SK-N-SH (cell line): ENCODE data around the gene TDRD5. TPM values are rescaled to one million over a fixed set of nuclear protein-coding genes. Genes with fewer than 3 reads are reported as not detected.

Source experiments
- CTCF ChIA-PET: fragments of 300-600, 350-600 bp; formaldehyde crosslinking; extraction: SDS; loops from one replicate; lab custom pipeline; 2021; lab: Yijun Ruan, JAX
- POLR2A ChIA-PET: fragments of 350-600 bp; sonication (Branson Sonifier 250); formaldehyde crosslinking; extraction: SDS; loops from one replicate; lab custom pipeline; 2020; ENCODE audit warnings: antibody characterized with exemption, inconsistent platforms; lab: Yijun Ruan, JAX
- DNase-seq: peaks from one replicate; pipeline ENCODE4 v3.0.0; 2012
- H2AFZ ChIP-seq: fragments of 200-600 bp; sonication (generic); 2 replicates; pipeline ENCODE4 v1.8.1; 2016; ENCODE audit warnings: antibody characterized with exemption, mild to moderate bottlenecking, low read depth
- H3F3A ChIP-seq: fragments of 200-600 bp; sonication (generic); replicated peaks from 2 replicates; pipeline ENCODE3; 2016; ENCODE audit warnings: antibody characterized with exemption, mild to moderate bottlenecking; ENCODE audit not compliant: insufficient read depth
- H3K27ac ChIP-seq, 2 experiments: fragments of 200-500 bp in 1 of 2; fragments of 200-600 bp in 1 of 2; sonication (Bioruptor generic) in 1 of 2; sonication (generic), shearing (Covaris generic) in 1 of 2; 2 replicates each; pipeline versions ENCODE4 v1.5.1 to v1.6.1; 2014 to 2016; ENCODE audit warnings: low read depth in 2 of 2, inconsistent platforms in 1 of 2, low read length in 1 of 2, mild to moderate bottlenecking in 1 of 2, mixed read lengths in 1 of 2
- H3K27me3 ChIP-seq: fragments of 200-600 bp; sonication (generic), shearing (Covaris generic); 2 replicates; pipeline ENCODE4 v1.6.1; 2016; ENCODE audit warnings: mixed run types; ENCODE audit not compliant: insufficient read depth
- H3K36me3 ChIP-seq, 2 experiments: fragments of 200-500 bp in 1 of 2; fragments of 200-600 bp in 1 of 2; sonication (Bioruptor generic) in 1 of 2; sonication (generic) in 1 of 2; replicated peaks in 1 of 2; 2 replicates each; pipeline versions ENCODE3 to v1.5.1; 2014 to 2016; ENCODE audit warnings: low read length in 1 of 2, mild to moderate bottlenecking in 1 of 2; ENCODE audit not compliant: insufficient read depth in 2 of 2, control insufficient read depth in 1 of 2
- H3K4me1 ChIP-seq, 2 experiments: fragments of 200-500 bp in 1 of 2; fragments of 200-600 bp in 1 of 2; sonication (Bioruptor generic) in 1 of 2; sonication (generic), shearing (Covaris generic) in 1 of 2; 2 replicates each; pipeline versions ENCODE4 v1.5.1 to v1.6.1; 2014 to 2016; ENCODE audit warnings: low read depth in 1 of 2, low read length in 1 of 2, mixed run types in 1 of 2; ENCODE audit not compliant: insufficient read depth in 2 of 2, control insufficient read depth in 1 of 2
- H3K4me2 ChIP-seq: fragments of 200-600 bp; sonication (generic), shearing (Covaris generic); 2 replicates; pipeline ENCODE4 v1.6.1; 2017; ENCODE audit warnings: mixed run types
- H3K4me3 ChIP-seq, 2 experiments: fragments of 200-500 bp in 1 of 2; fragments of 200-600 bp in 1 of 2; sonication (Bioruptor generic) in 1 of 2; sonication (generic), shearing (Covaris generic) in 1 of 2; 2 replicates each; pipeline versions ENCODE4 v1.5.1 to v1.8.1; 2014 to 2016; ENCODE audit warnings: low read depth in 2 of 2, inconsistent platforms in 1 of 2, low read length in 1 of 2, mild to moderate bottlenecking in 1 of 2, mixed read lengths in 1 of 2, moderate library complexity in 1 of 2
- H3K79me2 ChIP-seq: fragments of 200-600 bp; sonication (generic); 2 replicates; pipeline ENCODE4 v1.8.1; 2017; ENCODE audit warnings: mild to moderate bottlenecking; ENCODE audit not compliant: insufficient read depth
- H3K9ac ChIP-seq: fragments of 200-600 bp; sonication (generic); 2 replicates; pipeline ENCODE4 v1.6.1; 2017; ENCODE audit warnings: mixed run types
- H3K9me2 ChIP-seq: fragments of 200-600 bp; sonication (generic); 2 replicates; pipeline ENCODE4 v1.6.1; 2017; ENCODE audit warnings: mixed run types
- H3K9me3 ChIP-seq: fragments of 200-600 bp; sonication (generic); 2 replicates; pipeline ENCODE4 v1.6.1; 2017; ENCODE audit warnings: mixed run types, mild to moderate bottlenecking, moderate library complexity
- H4K20me1 ChIP-seq: fragments of 200-600 bp; sonication (generic); 2 replicates; pipeline ENCODE4 v1.6.1; 2017; ENCODE audit warnings: mild to moderate bottlenecking, mixed run types; ENCODE audit not compliant: insufficient read depth
- ELF1 ChIP-seq: IDR thresholded peaks from 2 replicates; pipeline ENCODE4 v1.4.0; 2012
- FOSL2 ChIP-seq: IDR thresholded peaks from 2 replicates; pipeline ENCODE4 v1.4.0; 2012; ENCODE audit warnings: low read depth, mild to moderate bottlenecking, moderate library complexity, borderline replicate concordance
- FOXM1 ChIP-seq: IDR thresholded peaks from 2 replicates; pipeline ENCODE4 v1.4.0; 2012; ENCODE audit warnings: low read depth, mild to moderate bottlenecking
- GABPA ChIP-seq: IDR thresholded peaks from 2 replicates; pipeline ENCODE4 v1.4.0; 2012; ENCODE audit warnings: low read depth, mild to moderate bottlenecking
- NRF1 ChIP-seq: IDR thresholded peaks from 2 replicates; pipeline ENCODE4 v1.6.1; 2012; ENCODE audit warnings: low read depth, mild to moderate bottlenecking, low read length
- POLR2AphosphoS5 ChIP-seq: IDR thresholded peaks from 2 replicates; pipeline ENCODE4 v1.6.1; 2012; ENCODE audit warnings: low read depth, low read length
- RAD21 ChIP-seq: IDR thresholded peaks from 2 replicates; pipeline ENCODE4 v1.6.1; 2012; ENCODE audit warnings: mild to moderate bottlenecking, low read length
- RFX5 ChIP-seq: IDR thresholded peaks from 2 replicates; pipeline ENCODE4 v1.6.1; 2012; ENCODE audit warnings: mild to moderate bottlenecking, improper control_type of control experiment, low read length
- RXRA ChIP-seq: IDR thresholded peaks from 2 replicates; pipeline ENCODE4 v1.4.0; 2012; ENCODE audit warnings: low read depth, mild to moderate bottlenecking, borderline replicate concordance
- SMC3 ChIP-seq: IDR thresholded peaks from 2 replicates; pipeline ENCODE4 v1.6.1; 2012; ENCODE audit warnings: low read depth, low read length, improper control_type of control experiment
- TAF1 ChIP-seq: IDR thresholded peaks from 2 replicates; pipeline ENCODE4 v1.6.1; 2012; ENCODE audit warnings: low read depth, mild to moderate bottlenecking, low read length, moderate library complexity, borderline replicate concordance
- TCF12 ChIP-seq: IDR thresholded peaks from 2 replicates; pipeline ENCODE4 v1.4.0; 2012
- TEAD4 ChIP-seq: IDR thresholded peaks from 2 replicates; pipeline ENCODE4 v1.4.0; 2012; ENCODE audit warnings: mild to moderate bottlenecking, borderline replicate concordance; ENCODE audit not compliant: insufficient read depth
- WGBS: methylation state at CpG from one replicate; pipeline ENCODE4 v1.1.6; 2017; ENCODE audit warnings: low lambda C conversion rate; 5-methylcytosine and 5-hydroxymethylcytosine counted together
- polyA plus RNA-seq, 3 experiments: library from polyadenylated mRNA; depleted of rRNA; stranded (reverse); fragments of >200 nt; gene quantifications; 2 replicates each; pipeline ENCODE4 v1.2.3, GENCODE V29; 2012
- TF ChIP-seq, protein P1 (sequence below): IDR thresholded peaks from 2 replicates; pipeline ENCODE4 v1.4.0; 2012; ENCODE audit warnings: low read depth, borderline replicate concordance
- TF ChIP-seq, protein P2 (sequence below): fragments of 200-600 bp; sonication (generic); IDR thresholded peaks from 2 replicates; pipeline ENCODE4 v1.6.1; 2017; ENCODE audit warnings: antibody characterized with exemption, mild to moderate bottlenecking, moderate library complexity
- TF ChIP-seq, protein P3 (sequence below): IDR thresholded peaks from 2 replicates; pipeline ENCODE4 v1.6.1; 2012; ENCODE audit warnings: mild to moderate bottlenecking, low read depth, low read length, moderate library complexity
- TF ChIP-seq, protein P4 (sequence below): IDR thresholded peaks from 2 replicates; pipeline ENCODE4 v1.4.0; 2012; ENCODE audit warnings: low read depth
- TF ChIP-seq, protein P5 (sequence below): IDR thresholded peaks from 2 replicates; pipeline ENCODE4 v1.4.0; 2012; ENCODE audit warnings: low read depth, borderline replicate concordance

The TDRD5 gene
- polyA plus RNA-seq, 1 of the 3 experiments (the other 2 are of a cell fraction): not detected

DNA sequence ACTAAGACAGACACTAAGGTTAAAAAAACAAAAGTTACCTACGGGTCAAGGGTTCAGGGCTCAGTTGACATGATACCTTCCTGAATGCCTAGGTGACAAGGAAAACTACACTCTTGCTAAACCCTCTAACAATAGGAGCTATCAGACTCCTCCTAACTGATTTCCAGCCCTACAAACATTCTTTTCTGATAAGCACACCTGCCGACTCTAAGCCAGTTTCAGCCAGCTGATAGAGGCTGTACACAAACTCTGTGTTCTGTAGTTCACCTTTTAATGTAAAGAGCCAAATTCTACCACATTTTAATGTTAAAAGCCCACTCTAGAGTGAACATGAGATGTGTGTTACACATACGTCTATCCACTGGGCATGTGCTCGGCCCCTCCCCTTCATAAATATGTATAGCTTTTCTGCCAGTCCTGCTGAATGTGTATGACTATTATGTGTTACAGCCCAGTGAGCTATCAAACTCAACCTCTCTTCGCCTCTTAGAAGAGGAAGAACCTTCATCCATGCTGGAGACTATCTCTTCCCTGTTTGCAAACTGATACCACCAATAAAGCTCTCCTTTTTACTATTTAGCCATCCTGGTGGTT lies 111.4 kb downstream of the TDRD5 start (continued):
- TF ChIP-seq, protein P1, sequence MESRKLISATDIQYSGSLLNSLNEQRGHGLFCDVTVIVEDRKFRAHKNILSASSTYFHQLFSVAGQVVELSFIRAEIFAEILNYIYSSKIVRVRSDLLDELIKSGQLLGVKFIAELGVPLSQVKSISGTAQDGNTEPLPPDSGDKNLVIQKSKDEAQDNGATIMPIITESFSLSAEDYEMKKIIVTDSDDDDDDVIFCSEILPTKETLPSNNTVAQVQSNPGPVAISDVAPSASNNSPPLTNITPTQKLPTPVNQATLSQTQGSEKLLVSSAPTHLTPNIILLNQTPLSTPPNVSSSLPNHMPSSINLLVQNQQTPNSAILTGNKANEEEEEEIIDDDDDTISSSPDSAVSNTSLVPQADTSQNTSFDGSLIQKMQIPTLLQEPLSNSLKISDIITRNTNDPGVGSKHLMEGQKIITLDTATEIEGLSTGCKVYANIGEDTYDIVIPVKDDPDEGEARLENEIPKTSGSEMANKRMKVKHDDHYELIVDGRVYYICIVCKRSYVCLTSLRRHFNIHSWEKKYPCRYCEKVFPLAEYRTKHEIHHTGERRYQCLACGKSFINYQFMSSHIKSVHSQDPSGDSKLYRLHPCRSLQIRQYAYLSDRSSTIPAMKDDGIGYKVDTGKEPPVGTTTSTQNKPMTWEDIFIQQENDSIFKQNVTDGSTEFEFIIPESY: no peak

DNA sequence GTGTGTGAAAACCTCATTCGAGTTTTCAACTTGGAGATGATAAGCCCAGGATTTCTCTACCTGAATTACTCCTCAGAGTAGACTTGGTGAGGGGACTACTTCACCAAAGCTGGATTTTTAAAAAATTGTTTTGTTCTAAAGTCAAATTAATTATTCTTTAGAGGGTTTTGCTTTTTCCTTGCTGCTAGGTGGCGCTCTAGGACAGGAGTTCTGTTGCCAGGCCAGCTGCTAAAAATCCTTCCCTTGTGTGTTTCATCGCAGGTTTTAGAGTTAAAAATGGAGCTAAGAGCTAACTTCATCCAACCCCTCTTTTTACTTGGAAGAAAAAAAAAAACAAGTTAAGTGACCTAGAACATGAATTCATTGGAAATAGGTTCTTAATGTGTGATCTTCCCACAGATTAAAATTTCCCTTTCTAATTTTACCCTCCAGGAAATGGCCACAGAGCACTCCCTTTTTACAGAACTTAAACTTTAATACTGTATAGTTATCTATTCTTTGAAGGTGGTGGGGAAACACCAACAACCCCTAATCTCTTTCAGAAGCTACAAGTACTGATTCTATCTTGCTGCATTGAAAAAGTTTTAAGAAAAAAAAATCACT lies 114.8 kb downstream of the TDRD5 start:
- no peak for TF ChIP-seq TCF12
- TF ChIP-seq FOXM1: no peak
- TF ChIP-seq, protein P2, sequence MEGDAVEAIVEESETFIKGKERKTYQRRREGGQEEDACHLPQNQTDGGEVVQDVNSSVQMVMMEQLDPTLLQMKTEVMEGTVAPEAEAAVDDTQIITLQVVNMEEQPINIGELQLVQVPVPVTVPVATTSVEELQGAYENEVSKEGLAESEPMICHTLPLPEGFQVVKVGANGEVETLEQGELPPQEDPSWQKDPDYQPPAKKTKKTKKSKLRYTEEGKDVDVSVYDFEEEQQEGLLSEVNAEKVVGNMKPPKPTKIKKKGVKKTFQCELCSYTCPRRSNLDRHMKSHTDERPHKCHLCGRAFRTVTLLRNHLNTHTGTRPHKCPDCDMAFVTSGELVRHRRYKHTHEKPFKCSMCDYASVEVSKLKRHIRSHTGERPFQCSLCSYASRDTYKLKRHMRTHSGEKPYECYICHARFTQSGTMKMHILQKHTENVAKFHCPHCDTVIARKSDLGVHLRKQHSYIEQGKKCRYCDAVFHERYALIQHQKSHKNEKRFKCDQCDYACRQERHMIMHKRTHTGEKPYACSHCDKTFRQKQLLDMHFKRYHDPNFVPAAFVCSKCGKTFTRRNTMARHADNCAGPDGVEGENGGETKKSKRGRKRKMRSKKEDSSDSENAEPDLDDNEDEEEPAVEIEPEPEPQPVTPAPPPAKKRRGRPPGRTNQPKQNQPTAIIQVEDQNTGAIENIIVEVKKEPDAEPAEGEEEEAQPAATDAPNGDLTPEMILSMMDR: peak; percentile 96
- TF ChIP-seq RFX5: no peak
- no peak for TF ChIP-seq TEAD4
- TF ChIP-seq RXRA: no peak
- no peak for TF ChIP-seq TAF1
- no peak for TF ChIP-seq FOSL2
- TF ChIP-seq ELF1: no peak
- peak; percentile 99 for TF ChIP-seq RAD21
- TF ChIP-seq, protein P3, sequence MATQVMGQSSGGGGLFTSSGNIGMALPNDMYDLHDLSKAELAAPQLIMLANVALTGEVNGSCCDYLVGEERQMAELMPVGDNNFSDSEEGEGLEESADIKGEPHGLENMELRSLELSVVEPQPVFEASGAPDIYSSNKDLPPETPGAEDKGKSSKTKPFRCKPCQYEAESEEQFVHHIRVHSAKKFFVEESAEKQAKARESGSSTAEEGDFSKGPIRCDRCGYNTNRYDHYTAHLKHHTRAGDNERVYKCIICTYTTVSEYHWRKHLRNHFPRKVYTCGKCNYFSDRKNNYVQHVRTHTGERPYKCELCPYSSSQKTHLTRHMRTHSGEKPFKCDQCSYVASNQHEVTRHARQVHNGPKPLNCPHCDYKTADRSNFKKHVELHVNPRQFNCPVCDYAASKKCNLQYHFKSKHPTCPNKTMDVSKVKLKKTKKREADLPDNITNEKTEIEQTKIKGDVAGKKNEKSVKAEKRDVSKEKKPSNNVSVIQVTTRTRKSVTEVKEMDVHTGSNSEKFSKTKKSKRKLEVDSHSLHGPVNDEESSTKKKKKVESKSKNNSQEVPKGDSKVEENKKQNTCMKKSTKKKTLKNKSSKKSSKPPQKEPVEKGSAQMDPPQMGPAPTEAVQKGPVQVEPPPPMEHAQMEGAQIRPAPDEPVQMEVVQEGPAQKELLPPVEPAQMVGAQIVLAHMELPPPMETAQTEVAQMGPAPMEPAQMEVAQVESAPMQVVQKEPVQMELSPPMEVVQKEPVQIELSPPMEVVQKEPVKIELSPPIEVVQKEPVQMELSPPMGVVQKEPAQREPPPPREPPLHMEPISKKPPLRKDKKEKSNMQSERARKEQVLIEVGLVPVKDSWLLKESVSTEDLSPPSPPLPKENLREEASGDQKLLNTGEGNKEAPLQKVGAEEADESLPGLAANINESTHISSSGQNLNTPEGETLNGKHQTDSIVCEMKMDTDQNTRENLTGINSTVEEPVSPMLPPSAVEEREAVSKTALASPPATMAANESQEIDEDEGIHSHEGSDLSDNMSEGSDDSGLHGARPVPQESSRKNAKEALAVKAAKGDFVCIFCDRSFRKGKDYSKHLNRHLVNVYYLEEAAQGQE: no peak
- TF ChIP-seq SMC3: peak; percentile 86
- TF ChIP-seq, protein P4, sequence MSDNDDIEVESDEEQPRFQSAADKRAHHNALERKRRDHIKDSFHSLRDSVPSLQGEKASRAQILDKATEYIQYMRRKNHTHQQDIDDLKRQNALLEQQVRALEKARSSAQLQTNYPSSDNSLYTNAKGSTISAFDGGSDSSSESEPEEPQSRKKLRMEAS: no peak
- no peak for TF ChIP-seq GABPA
- TF ChIP-seq, protein P1: no peak
- TF ChIP-seq, protein P5, sequence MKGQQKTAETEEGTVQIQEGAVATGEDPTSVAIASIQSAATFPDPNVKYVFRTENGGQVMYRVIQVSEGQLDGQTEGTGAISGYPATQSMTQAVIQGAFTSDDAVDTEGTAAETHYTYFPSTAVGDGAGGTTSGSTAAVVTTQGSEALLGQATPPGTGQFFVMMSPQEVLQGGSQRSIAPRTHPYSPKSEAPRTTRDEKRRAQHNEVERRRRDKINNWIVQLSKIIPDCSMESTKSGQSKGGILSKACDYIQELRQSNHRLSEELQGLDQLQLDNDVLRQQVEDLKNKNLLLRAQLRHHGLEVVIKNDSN: no peak
- TF ChIP-seq NRF1: no peak
- no peak for TF ChIP-seq POLR2AphosphoS5
- POLR2A ChIA-PET: interaction anchor here (0.7 to 2.3 kb wide), 8 partner anchors 36 to 113 kb away, joined by 3 to 14 read pairs (median 4); no protein-coding TSS in a partner anchor

More for the DNA sequence above, 114.8 kb downstream of the TDRD5 start:
- H3K36me3 ChIP-seq: no peaks in the 10 kb centered on the region
- no peak overlapping the region for H3K4me2 ChIP-seq
- no peaks in the 10 kb centered on the region for H3K27me3 ChIP-seq
- H3K9me3 ChIP-seq: no peaks in the 10 kb centered on the region
- DNase-seq: peak; percentile 56
- no peaks in the 10 kb centered on the region for H3F3A ChIP-seq
- no peaks in the 10 kb centered on the region for H3K79me2 ChIP-seq
- peaks cover 0 to 23% of the 10 kb centered on the region in 2 experiments; a peak in 2 of 4 replicates for H3K4me1 ChIP-seq
- CTCF ChIA-PET: interaction anchor here (0.6 to 16.1 kb wide), 64 partner anchors 8 to 719 kb away, joined by 3 to 862 read pairs (median 5); partner anchors contain the start of gene FAM163A
- WGBS: 0% methylated on average over 3 of the region's 3 CpGs
- H3K27ac ChIP-seq: peak overlapping the region in 1 of 2 experiments; percentile 39; a peak in 1 of 4 replicates
- no peak overlapping the region for H3K9ac ChIP-seq
- H4K20me1 ChIP-seq: no peaks in the 10 kb centered on the region
- no peak overlapping the region; a peak in 1 of 4 replicates for H3K4me3 ChIP-seq
- H3K9me2 ChIP-seq: no peaks in the 10 kb centered on the region
- no peak overlapping the region for H2AFZ ChIP-seq
